VCaP (cell line): Measurements from ENCODE around the gene NFKB2.

ENCODE experiments used
- H3K27ac ChIP-seq: fragments of 450-650 bp; 2 replicates; pipeline ENCODE4 v1.5.1; 2017
- CTCF ChIP-seq: fragments of 450-650 bp; conservative IDR thresholded peaks from 2 replicates; pipeline ENCODE4 v1.5.1; 2017; ENCODE audit warnings: mild to moderate bottlenecking, moderate library complexity

NFKB2 gene

DNA sequence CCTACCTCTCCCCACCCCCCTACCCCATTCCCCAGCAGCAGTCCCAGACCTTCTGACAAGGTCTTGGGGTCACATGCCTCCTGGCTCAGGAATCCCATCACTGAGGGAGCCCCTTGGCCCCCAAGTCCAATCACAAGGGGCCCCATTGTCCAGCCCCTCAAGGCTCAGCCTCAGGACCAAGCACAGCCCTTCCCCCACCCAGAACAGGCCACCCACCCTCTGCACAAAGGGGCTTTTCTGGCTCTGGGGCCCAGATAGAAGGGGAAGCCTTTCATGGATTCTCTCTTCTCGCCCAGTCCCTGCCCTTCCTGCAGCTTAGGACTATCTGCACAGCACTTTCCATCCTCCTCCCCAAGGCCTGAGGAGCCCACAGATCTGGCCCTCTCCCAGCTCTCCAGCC, 29.9 kb downstream of the NFKB2 start:
- TF ChIP-seq CTCF: no peak
- no peak overlapping the region for H3K27ac ChIP-seq

DNA sequence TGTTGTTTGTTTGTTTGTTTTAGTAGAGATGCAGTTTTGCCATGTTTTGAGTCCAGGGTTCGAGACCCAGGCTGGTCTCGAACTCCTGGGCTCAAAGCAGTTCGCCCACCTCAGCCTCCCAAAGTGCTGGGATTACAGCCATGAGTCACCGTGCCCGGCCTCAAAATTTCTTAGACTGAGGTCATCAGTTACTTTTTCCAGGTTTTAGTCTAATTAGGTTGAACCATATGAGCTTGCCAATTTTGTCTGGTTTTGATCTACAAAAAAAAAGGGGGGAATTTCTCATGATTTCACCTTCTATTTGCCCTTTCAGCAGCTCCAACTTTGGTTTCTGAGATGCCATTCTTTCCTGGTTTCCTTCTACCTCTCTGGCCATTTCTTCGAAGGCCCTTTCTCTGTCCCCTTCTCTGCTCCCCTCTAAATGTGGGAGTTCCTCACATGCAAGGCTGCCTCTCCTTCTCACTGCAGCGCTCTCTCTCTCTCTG, 31.3 kb downstream of the NFKB2 start:
- H3K27ac ChIP-seq: no peak overlapping the region
- no peak for TF ChIP-seq CTCF

DNA sequence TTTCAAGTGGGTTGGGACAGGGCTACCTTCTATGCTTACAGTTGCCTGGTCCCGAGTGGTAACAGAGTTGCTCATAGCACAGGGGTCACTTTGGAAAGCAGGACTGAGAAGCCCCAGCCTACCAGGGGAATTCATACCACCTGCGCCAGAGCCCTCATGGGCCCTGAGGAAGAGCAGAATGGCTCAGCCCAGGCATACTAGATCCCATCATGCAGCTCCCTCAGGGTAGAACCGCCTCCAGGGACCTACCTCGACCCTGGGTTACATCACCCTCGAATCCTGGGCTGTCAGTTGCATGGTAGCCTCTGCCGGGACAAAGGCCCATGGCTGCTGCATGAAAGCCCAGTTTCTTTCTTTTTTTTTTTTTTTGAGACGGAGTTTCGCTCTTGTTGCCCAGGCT, 34.0 kb downstream of the NFKB2 start:
- TF ChIP-seq CTCF: no peak
- H3K27ac ChIP-seq: no peak overlapping the region

DNA sequence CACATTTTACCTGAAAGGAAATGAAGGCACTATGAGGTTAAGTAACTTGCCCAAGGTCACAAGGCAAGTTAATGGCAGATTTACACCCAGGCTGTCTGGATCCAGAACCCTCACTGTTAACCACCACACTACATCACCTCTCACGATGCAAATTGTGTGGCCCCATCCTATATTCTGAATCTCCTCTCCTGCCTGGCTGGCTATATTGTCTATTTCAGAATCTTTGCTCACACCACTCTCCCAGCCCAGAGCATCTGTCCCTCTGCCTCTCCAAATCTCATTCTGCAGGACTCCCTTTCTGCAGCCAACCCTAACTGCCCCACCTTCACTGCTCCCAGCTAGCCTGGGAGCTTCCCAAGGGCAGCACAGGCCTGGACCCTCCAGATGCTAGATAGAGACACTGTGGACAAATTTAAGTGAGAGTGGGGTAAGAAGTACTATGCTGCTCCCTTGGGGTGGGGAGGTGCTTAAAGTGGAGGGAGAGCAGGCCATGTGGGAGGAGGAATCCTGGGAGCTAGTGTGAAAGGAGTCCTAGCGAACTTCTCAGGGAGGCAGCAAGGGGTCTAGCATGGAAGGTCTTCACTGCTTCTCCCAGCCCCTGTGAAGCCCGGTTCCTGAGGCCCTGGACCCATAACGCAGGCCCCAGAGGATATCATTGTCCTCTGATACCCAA, 36.1 kb downstream of the NFKB2 start:
- H3K27ac ChIP-seq: peak overlapping the region; percentile 87
- no peak for TF ChIP-seq CTCF

DNA sequence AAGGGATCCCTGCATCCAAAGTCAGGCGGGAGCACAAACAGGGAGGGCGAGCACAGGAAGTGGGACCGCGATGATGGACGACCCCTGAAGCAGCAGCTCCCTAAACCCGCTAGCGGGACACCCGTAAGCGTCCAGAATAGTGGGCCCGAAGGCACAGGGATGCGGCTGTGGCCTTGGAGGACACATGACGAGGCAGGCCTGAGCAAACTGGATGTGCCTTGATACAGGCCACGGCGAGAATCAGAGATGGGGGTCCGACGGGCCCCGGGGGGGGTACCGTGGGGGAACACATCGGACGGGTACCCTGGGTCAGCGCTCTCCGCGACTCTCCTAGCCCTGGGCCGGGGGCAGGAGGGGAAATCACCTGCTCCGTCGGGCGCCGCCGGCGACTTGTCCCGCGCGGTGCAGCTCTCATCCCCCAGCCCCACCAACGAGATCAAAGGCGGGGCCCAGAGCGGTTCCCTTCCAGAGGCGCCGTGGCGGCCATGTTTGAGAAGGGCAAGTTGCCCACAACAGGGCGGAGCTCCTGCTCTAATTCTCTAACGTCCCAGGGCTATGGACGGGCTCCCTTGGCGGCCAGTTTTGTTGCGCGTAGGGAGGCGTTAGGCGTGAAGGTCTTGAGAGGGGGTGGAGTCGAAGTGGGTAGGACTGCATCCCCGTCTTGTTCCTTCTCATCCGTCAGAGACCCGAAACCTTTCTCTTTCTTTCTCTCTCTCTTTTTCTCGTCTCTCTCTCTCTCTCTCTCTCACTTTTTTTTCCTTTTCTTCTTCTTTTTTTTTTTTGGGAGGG, 36.9 kb downstream of the NFKB2 start, which contains the start of gene CUEDC2:
TSS of gene CUEDC2 (minus strand) at position 413 of the 789 bp plus-strand sequence. CDS start 7,386 bp downstream, outside the sequence.
- H3K27ac ChIP-seq: peak within 1 kb of the TSS; percentile 87
- 0 out of 2 replicates have a peak, but pooled peaks have one; percentile 8 for TF ChIP-seq CTCF

DNA sequence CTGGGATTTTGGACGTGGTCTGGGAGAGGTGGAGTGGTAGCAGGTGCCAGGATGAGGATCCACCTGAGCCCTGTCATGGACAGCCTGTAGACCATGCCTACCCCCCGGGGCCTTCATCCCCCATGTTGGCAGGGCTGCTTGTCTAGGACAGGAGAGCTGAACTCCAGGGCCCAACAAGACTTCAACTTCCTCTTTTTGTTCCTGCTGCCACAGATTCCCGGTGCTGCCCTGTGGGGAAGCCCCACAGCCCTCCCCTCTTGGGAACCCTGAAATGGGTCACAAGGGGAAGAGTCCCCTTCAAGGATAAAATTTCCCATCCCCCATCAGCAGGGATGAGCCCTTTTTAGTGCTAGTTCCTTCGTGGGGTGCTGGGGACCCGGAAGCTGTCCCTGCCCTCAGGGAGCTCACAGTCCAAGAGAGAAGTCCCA, 38.1 kb downstream of the NFKB2 start:
- H3K27ac ChIP-seq: no peak overlapping the region

More for the DNA sequence above, 38.1 kb downstream of the NFKB2 start:
- TF ChIP-seq CTCF: no peak
